CD4-positive, alpha-beta T cell treated with Interleukin-1 beta for 1 hour (primary cell): ENCODE data around the gene TSHZ2.
"Not testable (repeated sequence)": the region's sequence is repeated elsewhere in the genome, so short reads cannot be mapped to it uniquely, and the experiment has no call there.

ENCODE experiments used
- DNase-seq, 2 donors: peaks; one replicate each; pipeline ENCODE4 v3.0.0-alpha.2; 2020 to 2022

The TSHZ2 gene

DNA sequence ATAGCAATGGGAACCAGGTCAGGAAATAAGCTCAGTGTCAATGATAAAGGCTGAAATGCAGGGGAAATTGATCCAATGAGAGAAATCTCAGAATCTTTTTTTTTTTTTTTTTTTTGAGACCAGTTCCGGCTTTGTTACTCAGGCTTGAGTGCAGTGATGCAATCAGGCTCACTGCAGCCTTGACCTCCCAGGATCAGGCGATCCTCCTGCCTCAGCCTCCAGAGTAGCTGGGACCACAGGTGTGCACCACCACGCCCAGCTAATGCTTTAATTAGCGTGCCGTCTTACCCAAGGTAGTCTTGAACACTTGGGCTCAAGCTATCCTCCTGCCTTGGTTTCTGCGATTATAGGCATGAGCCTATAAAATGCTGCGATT is 325.0 kb downstream of the TSHZ2 start:
- DNase-seq = no peak

DNA sequence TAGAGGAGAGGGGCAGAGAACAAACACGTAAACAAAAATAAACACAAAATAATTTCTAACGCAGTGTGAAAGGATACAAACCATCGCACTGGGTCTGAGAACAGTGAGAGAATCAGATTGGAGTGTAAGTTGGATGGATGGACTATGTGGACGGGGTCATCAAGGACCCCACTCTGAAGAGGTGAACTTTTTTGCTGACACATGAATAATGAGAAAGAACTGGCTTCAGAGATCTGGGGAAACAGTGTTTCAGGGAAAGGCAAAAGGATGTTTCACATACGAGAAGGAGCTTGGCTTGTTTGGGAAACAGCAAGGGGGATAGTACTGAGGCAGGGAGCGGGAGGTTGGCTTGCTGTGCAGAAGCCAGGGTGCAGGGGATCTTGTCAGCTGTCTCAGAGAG is 326.1 kb downstream of the TSHZ2 start:
- DNase-seq = no peak

GRCh38 chr20:53298911-53299310 is 326.8 kb downstream of the TSHZ2 start:
- DNase-seq = no peak

DNA sequence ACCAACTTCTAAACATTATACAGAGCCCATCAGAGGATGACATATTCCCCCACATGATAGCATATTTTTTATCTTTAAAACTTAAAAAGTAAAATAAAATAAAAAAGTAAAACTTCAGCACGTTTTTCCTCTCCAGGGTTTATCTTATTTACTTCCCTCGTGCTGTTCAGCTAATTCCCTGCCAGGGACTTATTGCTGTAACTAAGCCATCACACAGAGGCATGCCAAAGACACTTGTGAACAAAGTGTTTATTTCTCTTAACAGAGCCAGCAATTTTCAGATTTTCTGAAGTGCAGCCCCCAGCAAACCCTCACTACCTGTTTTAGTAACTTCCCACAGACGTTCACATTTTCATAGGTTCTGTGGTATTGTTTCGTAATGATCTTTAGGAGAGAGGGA is 327.7 kb downstream of the TSHZ2 start:
- DNase-seq = no peak

DNA sequence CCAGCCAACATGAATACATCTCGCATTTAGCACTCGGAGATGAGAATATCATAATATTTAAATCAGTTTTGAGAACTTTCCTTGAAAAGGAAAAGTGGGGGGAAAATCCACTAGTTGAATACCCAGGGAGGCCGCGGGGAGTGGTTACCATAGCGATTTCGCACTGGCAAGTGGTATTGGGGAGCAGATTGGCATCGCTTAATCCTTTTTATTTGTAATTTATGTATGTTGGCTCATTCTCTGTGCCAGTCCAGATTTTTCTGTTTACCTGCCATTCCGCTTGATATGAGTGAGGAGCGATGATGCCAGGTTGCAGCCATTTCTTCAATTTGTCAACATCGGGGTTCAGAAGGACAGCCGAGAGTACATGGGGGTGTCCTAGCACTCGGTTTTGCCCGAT is 329.7 kb downstream of the TSHZ2 start:
- no peak for DNase-seq

GRCh38 chr20:53302695-53303412 is 330.7 kb downstream of the TSHZ2 start:
- no peak for DNase-seq

DNA sequence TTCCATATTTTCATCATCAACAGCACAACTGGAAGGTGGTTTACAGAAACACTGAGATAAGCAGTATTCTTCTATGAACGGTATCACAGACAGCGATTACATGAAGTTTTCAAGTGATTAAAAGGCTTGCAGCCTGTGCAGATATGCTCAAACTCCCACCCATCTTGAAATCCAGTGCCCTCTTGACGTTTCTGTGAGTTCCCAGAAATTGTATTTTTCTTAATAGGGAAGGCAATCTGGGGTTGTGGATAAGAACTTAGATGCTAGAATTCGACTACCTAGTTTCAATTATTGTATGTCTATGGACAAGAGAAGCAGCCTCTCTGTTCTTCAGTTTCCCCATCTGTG is 331.2 kb downstream of the TSHZ2 start:
- no peak for DNase-seq

GRCh38 chr20:53304146-53304545 is 332.0 kb downstream of the TSHZ2 start:
- no peak for DNase-seq

GRCh38 chr20:53306192-53306805 is 334.1 kb downstream of the TSHZ2 start:
- no peak for DNase-seq

GRCh38 chr20:53307964-53308597 is 335.9 kb downstream of the TSHZ2 start:
- DNase-seq = no peak

DNA sequence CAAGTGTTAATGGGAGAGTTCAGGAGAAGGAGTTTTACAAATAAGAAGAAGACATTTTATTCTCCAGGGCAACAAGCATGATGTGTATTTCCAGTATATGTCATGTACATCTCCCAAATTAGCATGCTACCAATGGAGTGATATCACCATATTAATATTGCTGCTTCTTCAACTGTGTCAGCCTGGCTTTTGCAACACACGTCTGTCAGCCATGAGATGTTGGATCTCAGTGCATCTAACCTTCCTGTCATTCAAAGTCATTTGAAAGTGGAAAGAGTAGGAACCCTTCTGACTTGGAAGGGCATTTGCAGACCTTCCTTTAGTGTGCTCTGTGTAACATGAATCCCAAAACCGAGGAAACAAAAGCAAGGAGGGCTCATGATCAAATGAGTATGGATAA is 337.4 kb downstream of the TSHZ2 start:
- no peak for DNase-seq

- no peak for DNase-seq
Measured at GRCh38 chr20:53312957-53313356, 340.8 kb downstream of the TSHZ2 start.

- no peak for DNase-seq
Measured at GRCh38 chr20:53316206-53316937, 344.2 kb downstream of the TSHZ2 start.

- DNase-seq = no peak
Measured at GRCh38 chr20:53319200-53319599, 347.0 kb downstream of the TSHZ2 start.

DNA sequence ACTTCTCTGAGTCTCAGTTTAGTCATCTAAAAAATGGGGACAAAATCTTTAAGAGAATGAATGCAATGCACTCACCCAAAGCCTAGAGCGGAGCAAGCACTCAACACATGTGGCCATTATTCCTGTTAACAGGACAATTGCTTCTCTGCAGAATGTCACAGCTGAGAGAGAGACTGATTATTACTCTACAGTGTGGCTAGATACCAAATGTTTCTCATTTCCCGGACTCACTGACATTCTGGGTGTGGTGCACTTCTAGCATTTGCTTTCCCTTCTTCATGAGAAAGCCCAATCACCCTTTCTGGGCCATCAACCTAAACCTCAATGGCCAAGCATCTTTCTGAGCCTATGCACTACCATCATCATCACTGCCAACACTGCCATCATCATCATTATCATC is 347.6 kb downstream of the TSHZ2 start:
- DNase-seq = no peak

GRCh38 chr20:53320701-53321100 is 348.5 kb downstream of the TSHZ2 start:
- DNase-seq = no peak

DNA sequence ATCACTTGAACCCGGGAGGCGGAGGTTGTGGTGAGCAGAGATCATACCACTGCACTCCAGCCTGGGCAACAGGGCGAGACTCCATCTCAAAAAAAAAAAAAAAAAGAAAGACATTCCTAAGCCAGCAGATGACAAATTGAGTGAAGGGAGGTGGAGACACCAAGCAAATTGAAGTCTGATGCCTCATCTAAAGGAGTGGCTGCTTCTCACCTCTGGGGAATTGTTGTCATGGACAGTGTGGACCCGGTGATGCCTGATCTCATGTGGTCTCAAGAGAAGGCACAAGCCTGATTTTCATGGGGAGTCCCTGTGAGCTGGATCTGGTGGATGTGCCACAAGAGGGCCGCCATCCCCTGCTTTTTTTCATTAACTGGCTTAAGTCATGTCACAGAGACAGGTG is 349.4 kb downstream of the TSHZ2 start:
- DNase-seq = no peak

DNA sequence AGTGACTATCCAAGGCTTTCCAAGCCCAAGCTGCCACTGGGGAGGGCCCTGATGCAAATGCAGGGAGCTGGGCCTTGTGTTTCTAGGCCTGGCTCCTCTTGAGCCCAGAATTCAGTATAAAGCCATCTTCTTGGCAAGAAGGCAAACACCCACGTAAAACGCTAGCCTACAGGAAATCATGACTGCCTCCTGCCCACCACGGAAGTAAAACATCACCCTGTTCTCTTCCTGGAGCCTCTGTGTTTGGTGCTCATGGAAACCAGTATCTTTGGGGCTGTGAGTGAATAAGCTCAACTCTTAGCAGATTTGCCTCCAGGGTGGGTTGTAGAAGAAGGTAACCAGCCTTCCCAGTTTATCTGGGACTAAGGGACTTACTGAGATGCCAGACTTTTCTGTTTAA is 350.5 kb downstream of the TSHZ2 start:
- no peak for DNase-seq

GRCh38 chr20:53323460-53323859 is 351.3 kb downstream of the TSHZ2 start:
- DNase-seq = not testable (repeated sequence)

- DNase-seq = no peak
Measured at GRCh38 chr20:53324816-53325215, 352.7 kb downstream of the TSHZ2 start.

GRCh38 chr20:53328961-53329360 is 356.8 kb downstream of the TSHZ2 start:
- no peak for DNase-seq

GRCh38 chr20:53329781-53330180 is 357.6 kb downstream of the TSHZ2 start:
- no peak for DNase-seq

DNA sequence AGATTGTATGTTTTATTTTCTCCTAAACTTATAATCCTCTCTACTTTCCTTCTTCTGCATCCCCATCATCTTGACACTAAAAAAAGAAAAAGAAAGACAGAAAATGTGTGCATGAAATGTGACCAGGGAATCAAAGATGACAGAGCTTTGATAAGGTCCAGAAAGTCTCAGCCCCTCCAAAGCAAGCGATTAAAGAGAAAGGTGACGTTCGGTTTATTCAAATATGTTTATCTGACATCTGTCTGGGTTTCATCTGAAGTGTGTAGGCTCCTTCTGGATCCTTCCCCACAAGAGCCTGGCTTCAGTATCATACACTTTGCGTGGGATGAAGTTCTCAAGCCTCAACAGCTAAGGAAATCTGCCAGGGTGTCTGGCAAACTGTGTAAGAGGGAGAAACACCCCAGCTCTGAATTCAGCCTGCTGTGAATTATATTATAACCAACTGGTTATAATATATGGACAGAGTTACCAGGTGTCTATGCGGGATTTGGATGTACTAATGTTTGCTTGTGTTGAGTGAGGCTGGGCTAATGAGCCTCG is 358.5 kb downstream of the TSHZ2 start:
- no peak for DNase-seq
